ENCODE data around the gene PIK3CA. TPM values are rescaled to one million over a fixed set of nuclear protein-coding genes. Genes with fewer than 3 reads are reported as not detected.

The PIK3CA gene
- total and polyA plus RNA-seq, 10 of the 15 experiments (the other 5 are each of a cell fraction or from before 2014, with no cell fraction given): 3.0 to 18.6 (median 9.0) TPM

GRCh38 chr3:179141890-179142289 is 6.3 kb upstream of the PIK3CA start:
- Histone ChIP-seq H3K4me2 (ENCODE audit: control insufficient read depth, insufficient read depth) (no peak overlapping the region), H3K27me3 (replicated peaks in 1 of 2; ENCODE audit: control insufficient read depth in 2 of 2, insufficient read depth in 2 of 2, low read length in 1 of 2) (no peaks in the 10 kb centered on the region; a peak in 1 of 4 replicates), H2AFZ (ENCODE audit: control insufficient read depth, low read depth, low read length) (no peak overlapping the region), H3K4me3 (no peak overlapping the region), H3K27ac (ENCODE audit: control insufficient read depth, insufficient read depth) (no peak overlapping the region), H3K4me1 (ENCODE audit: control insufficient read depth, insufficient read depth, low read length) (no peaks in the 10 kb centered on the region), H3K9ac (ENCODE audit: control insufficient read depth, insufficient read depth, low read length) (no peak overlapping the region), H3K36me3 (ENCODE audit: control insufficient read depth in 2 of 2, insufficient read depth in 2 of 2, low read length in 1 of 2) (no peaks in the 10 kb centered on the region), H3K9me3 (replicated peaks; ENCODE audit: control insufficient read depth, insufficient read depth, low read length) (no peaks in the 10 kb centered on the region), H4K20me1 (ENCODE audit: control insufficient read depth, insufficient read depth) (no peaks in the 10 kb centered on the region), H3K79me2 (ENCODE audit: control insufficient read depth, insufficient read depth, low read length) (no peaks in the 10 kb centered on the region)
- WGBS (ENCODE audit: insufficient coverage, insufficient replicate concordance, low lambda C conversion rate, missing lambda C conversion rate): 49% methylated on average over 4 of the region's 4 CpGs
- in situ Hi-C loops (cut with MboI) (no loop called here), intact Hi-C loops (cut with micrococcal nuclease; ENCODE audit: unreplicated experiment) (no loop called here)
- DNase-seq (ENCODE audit: low read depth, low spot score): no peak
- BruUV-seq (replicated peaks): no TSS peak
- ATAC-seq: no peak
- SMC1A ChIA-PET (ENCODE audit: uncharacterized antibody, unreplicated experiment): interaction anchor here (0.8 to 1.3 kb wide), 3 partner anchors 68 to 174 kb away, joined by 3 to 4 read pairs (median 3); no protein-coding TSS in a partner anchor
- TF ChIP-seq ELK1 (IDR thresholded peaks at IDR 0.05; ENCODE audit: low read depth, low read length) (no peak), GATAD2B (conservative IDR thresholded peaks at IDR 0.05; ENCODE audit: low read depth) (no peak), SIX5 (IDR thresholded peaks at IDR 0.05; ENCODE audit: low read depth, low read length, severe bottlenecking) (no peak), KLF5 (IDR thresholded peaks at IDR 0.05; ENCODE audit: partially characterized antibody) (no peak)
- POLR2A ChIA-PET: no interaction called here
- FAIRE-seq: no peak
- CTCF ChIA-PET: no interaction called here
- RAD21 ChIA-PET (ENCODE audit: unreplicated experiment): no interaction called here

- Histone ChIP-seq H3K79me2 (ENCODE audit: control insufficient read depth, insufficient read depth, low read length) (peaks cover 35% of the 10 kb centered on the region), H3K27ac (ENCODE audit: control insufficient read depth, insufficient read depth) (peak overlapping the region; percentile 88), H3K4me3 (peak overlapping the region; percentile 82), H4K20me1 (ENCODE audit: control insufficient read depth, insufficient read depth) (no peaks in the 10 kb centered on the region), H3K9ac (ENCODE audit: control insufficient read depth, insufficient read depth, low read length) (peak overlapping the region; percentile 55), H3K9me3 (replicated peaks; ENCODE audit: control insufficient read depth, insufficient read depth, low read length) (no peaks in the 10 kb centered on the region), H2AFZ (ENCODE audit: control insufficient read depth, low read depth, low read length) (peak overlapping the region; percentile 94), H3K4me2 (ENCODE audit: control insufficient read depth, insufficient read depth) (peak overlapping the region; percentile 93), H3K36me3 (ENCODE audit: control insufficient read depth in 2 of 2, insufficient read depth in 2 of 2, low read length in 1 of 2) (no peaks in the 10 kb centered on the region), H3K27me3 (replicated peaks in 1 of 2; ENCODE audit: control insufficient read depth in 2 of 2, insufficient read depth in 2 of 2, low read length in 1 of 2) (no peaks in the 10 kb centered on the region), H3K4me1 (ENCODE audit: control insufficient read depth, insufficient read depth, low read length) (no peaks in the 10 kb centered on the region)
- FAIRE-seq: peak; percentile 84
- ChIA-PET POLR2A (interaction anchor here (1.1 to 4.9 kb wide), 3 partner anchors 20 to 178 kb away, joined by 3 to 28 read pairs (median 4); partner anchors contain the start of gene ZMAT3), RAD21 (ENCODE audit: unreplicated experiment) (interaction anchor here (0.6 to 4.5 kb wide), 14 partner anchors 20 to 1093 kb away, joined by 3 to 38 read pairs (median 4); partner anchors contain the start of gene ZMAT3), SMC1A (ENCODE audit: uncharacterized antibody, unreplicated experiment) (interaction anchor here (0.6 to 5.7 kb wide), 16 partner anchors 12 to 666 kb away, joined by 3 to 33 read pairs (median 4); partner anchors contain the start of gene ZMAT3), CTCF (interaction anchor here (0.6 to 3.8 kb wide), 16 partner anchors 9 to 174 kb away, joined by 3 to 31 read pairs (median 4); no protein-coding TSS in a partner anchor)
- under 1% methylated on average over 16 of the region's 16 CpGs for WGBS (ENCODE audit: insufficient coverage, insufficient replicate concordance, low lambda C conversion rate, missing lambda C conversion rate)
- in situ Hi-C loops (cut with MboI) (loop anchor here (5.0 kb wide), 1 partner anchor 170 kb away; no protein-coding TSS in a partner anchor), intact Hi-C loops (cut with micrococcal nuclease; ENCODE audit: unreplicated experiment) (loop anchor here (1.0 to 5.0 kb wide), 3 partner anchors 40 to 169 kb away; no protein-coding TSS in a partner anchor)
- no TSS peak for BruUV-seq (replicated peaks)
- DNase-seq (ENCODE audit: low read depth, low spot score): peak; percentile 42
- peak; percentile 39 for ATAC-seq
- TF ChIP-seq RAD51 (IDR thresholded peaks at IDR 0.05) (no peak), CTCF (IDR thresholded peaks at IDR 0.05 in 2 of 3, conservative IDR thresholded peaks at IDR 0.05 in 1 of 3; ENCODE audit: control insufficient read depth in 2 of 3, extremely low read depth in 1 of 3, insufficient read depth in 1 of 3, low read depth in 3 of 3, low read length in 3 of 3) (peak; percentile 44 to 60 (median 59); a peak in 5 of 6 replicates), MYB (IDR thresholded peaks at IDR 0.05; ENCODE audit: borderline replicate concordance, low read depth, low read length) (no peak), IRF4 (IDR thresholded peaks at IDR 0.05; ENCODE audit: low read depth, low read length) (peak; percentile 63; the same call in 1 of the 2 replicates), RUNX3 (IDR thresholded peaks at IDR 0.05; ENCODE audit: low read length) (peak; percentile 88), CHD4 (IDR thresholded peaks at IDR 0.05) (peak; percentile 26; the same call in 1 of the 2 replicates), NFIC (IDR thresholded peaks at IDR 0.05; ENCODE audit: low read depth, low read length) (peak; percentile 35; the same call in 1 of the 2 replicates), BHLHE40 (IDR thresholded peaks at IDR 0.05; ENCODE audit: borderline replicate concordance in 1 of 2, low read depth in 2 of 2, low read length in 1 of 2) (0 out of 4 replicates have a peak, but pooled peaks of 1 of the 2 experiments have one; percentile 11), MXI1 (IDR thresholded peaks at IDR 0.05; ENCODE audit: low read depth, low read length) (no peak)
These were observed 1.1 kb upstream of the PIK3CA start for GRCh38 chr3:179146911-179147513.

Measured in GM12878 (cell line).